Measurements from ENCODE around the gene FAM107B. TPM values are rescaled to one million over a fixed set of nuclear protein-coding genes. Genes with fewer than 3 reads are reported as not detected.

FAM107B gene
- total and polyA plus RNA-seq, 10 of the 15 experiments (the other 5 are each of a cell fraction or from before 2014, with no cell fraction given), result 22.9 to 162 (median 86.6) TPM

- Histone ChIP-seq H3K27ac (ENCODE audit: control insufficient read depth, insufficient read depth) (no peak overlapping the region), H2AFZ (ENCODE audit: control insufficient read depth, low read depth, low read length) (no peak overlapping the region), H3K4me1 (ENCODE audit: control insufficient read depth, insufficient read depth, low read length) (peaks cover 18% of the 10 kb centered on the region), H3K9ac (ENCODE audit: control insufficient read depth, insufficient read depth, low read length) (no peak overlapping the region), H3K27me3 (replicated peaks in 1 of 2; ENCODE audit: control insufficient read depth in 2 of 2, insufficient read depth in 2 of 2, low read length in 1 of 2) (no peaks in the 10 kb centered on the region), H3K4me2 (ENCODE audit: control insufficient read depth, insufficient read depth) (no peak overlapping the region), H4K20me1 (ENCODE audit: control insufficient read depth, insufficient read depth) (no peaks in the 10 kb centered on the region), H3K9me3 (replicated peaks; ENCODE audit: control insufficient read depth, insufficient read depth, low read length) (no peaks in the 10 kb centered on the region; the same call in 2 of the 3 replicates), H3K36me3 (ENCODE audit: control insufficient read depth in 2 of 2, insufficient read depth in 2 of 2, low read length in 1 of 2) (peaks cover 5 to 19% of the 10 kb centered on the region in 2 experiments), H3K79me2 (ENCODE audit: control insufficient read depth, insufficient read depth, low read length) (peaks cover 52% of the 10 kb centered on the region), H3K4me3 (no peak overlapping the region)
- no peak for DNase-seq (ENCODE audit: low read depth, low spot score)
- no peak for FAIRE-seq
- 88% methylated on average over 10 of the region's 10 CpGs for WGBS (ENCODE audit: insufficient coverage, insufficient replicate concordance, low lambda C conversion rate, missing lambda C conversion rate)
- ChIA-PET POLR2A (interaction anchor here (1.0 kb wide), 1 partner anchor 21 kb away, joined by 3 read pairs; no protein-coding TSS in a partner anchor), RAD21 (ENCODE audit: unreplicated experiment) (no interaction called here), CTCF (no interaction called here), SMC1A (ENCODE audit: uncharacterized antibody, unreplicated experiment) (no interaction called here)
- in situ Hi-C loops (cut with MboI) (no loop called here), intact Hi-C loops (cut with micrococcal nuclease; ENCODE audit: unreplicated experiment) (no loop called here)
- no peak for ATAC-seq
- no TSS peak for BruUV-seq (replicated peaks)
- TF ChIP-seq CBFB (IDR thresholded peaks at IDR 0.05; ENCODE audit: low read depth) (no peak), SUPT20H (IDR thresholded peaks at IDR 0.05; ENCODE audit: borderline replicate concordance, control insufficient read depth, low read depth, low read length) (no peak), SIX5 (IDR thresholded peaks at IDR 0.05; ENCODE audit: low read depth, low read length, severe bottlenecking) (no peak), ATF7 (IDR thresholded peaks at IDR 0.05; ENCODE audit: low read depth) (no peak), POLR2A (IDR thresholded peaks at IDR 0.05; ENCODE audit: low read depth, low read length) (no peak), NR2F1 (conservative IDR thresholded peaks at IDR 0.05) (no peak), STAT1 (conservative IDR thresholded peaks at IDR 0.05) (no peak), SPI1 (IDR thresholded peaks at IDR 0.05; ENCODE audit: borderline replicate concordance, insufficient read depth, low read depth, low read length) (no peak), HDGF (IDR thresholded peaks at IDR 0.05) (no peak), HSF1 (IDR thresholded peaks at IDR 0.05; ENCODE audit: low read depth, low read length) (no peak)
- TF ChIP-seq, protein P1, sequence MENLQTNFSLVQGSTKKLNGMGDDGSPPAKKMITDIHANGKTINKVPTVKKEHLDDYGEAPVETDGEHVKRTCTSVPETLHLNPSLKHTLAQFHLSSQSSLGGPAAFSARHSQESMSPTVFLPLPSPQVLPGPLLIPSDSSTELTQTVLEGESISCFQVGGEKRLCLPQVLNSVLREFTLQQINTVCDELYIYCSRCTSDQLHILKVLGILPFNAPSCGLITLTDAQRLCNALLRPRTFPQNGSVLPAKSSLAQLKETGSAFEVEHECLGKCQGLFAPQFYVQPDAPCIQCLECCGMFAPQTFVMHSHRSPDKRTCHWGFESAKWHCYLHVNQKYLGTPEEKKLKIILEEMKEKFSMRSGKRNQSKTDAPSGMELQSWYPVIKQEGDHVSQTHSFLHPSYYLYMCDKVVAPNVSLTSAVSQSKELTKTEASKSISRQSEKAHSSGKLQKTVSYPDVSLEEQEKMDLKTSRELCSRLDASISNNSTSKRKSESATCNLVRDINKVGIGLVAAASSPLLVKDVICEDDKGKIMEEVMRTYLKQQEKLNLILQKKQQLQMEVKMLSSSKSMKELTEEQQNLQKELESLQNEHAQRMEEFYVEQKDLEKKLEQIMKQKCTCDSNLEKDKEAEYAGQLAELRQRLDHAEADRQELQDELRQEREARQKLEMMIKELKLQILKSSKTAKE (IDR thresholded peaks at IDR 0.05; ENCODE audit: low read depth, poor library complexity, severe bottlenecking), result no peak
These were observed 208.2 kb downstream of the FAM107B start for GRCh38 chr10:14566498-14566897.

Measured in GM12878 (cell line).